Measurements from ENCODE around the gene ITCH.

- no peak for TF ChIP-seq MGA (IDR thresholded peaks at IDR 0.05)
- no peak for TF ChIP-seq CHD4 (IDR thresholded peaks at IDR 0.05; ENCODE audit: insufficient read depth, insufficient replicate concordance, low read depth, low read length, poor library complexity, severe bottlenecking)
- TF ChIP-seq RBFOX2 (IDR thresholded peaks at IDR 0.05; ENCODE audit: low read depth, low read length): no peak
- no peak for TF ChIP-seq YY1 (IDR thresholded peaks at IDR 0.05; ENCODE audit: borderline replicate concordance in 1 of 3, control insufficient read depth in 1 of 3, extremely low read depth in 1 of 3, insufficient read depth in 3 of 3, insufficient read length in 1 of 3, insufficient replicate concordance in 2 of 3, low read depth in 1 of 3, low read length in 2 of 3)
- no peak for TF ChIP-seq CREB3 (tag; conservative IDR thresholded peaks at IDR 0.05; ENCODE audit: low read depth)
- no peak for TF ChIP-seq POLR2AphosphoS5 (IDR thresholded peaks at IDR 0.05; ENCODE audit: control insufficient read depth, insufficient read depth, low read depth, low read length)
- no peak for TF ChIP-seq CTCF (IDR thresholded peaks at IDR 0.05 in 2 of 3, conservative IDR thresholded peaks at IDR 0.05 in 1 of 3; ENCODE audit: insufficient read depth in 2 of 3, low read depth in 1 of 3, low read length in 3 of 3)
- no peak for TF ChIP-seq U2AF2 (optimal IDR thresholded peaks at IDR 0.05; ENCODE audit: low read depth, low read length)
- no peak for TF ChIP-seq U2AF1 (optimal IDR thresholded peaks at IDR 0.05; ENCODE audit: low read depth, low read length)
- no peak for TF ChIP-seq SMARCC2 (IDR thresholded peaks at IDR 0.05; ENCODE audit: low read depth)
- no peak for TF ChIP-seq RNF2 (IDR thresholded peaks at IDR 0.05)
Measured at GRCh38 chr20:34475979-34476736, 113.1 kb downstream of the ITCH start.
